ENCODE results near the gene FOXL1. TPM values are rescaled to one million over a fixed set of nuclear protein-coding genes. Genes with fewer than 3 reads are reported as not detected.

The FOXL1 gene
- total RNA-seq, result 0.64 and 0.68 TPM in 2 replicates

DNA sequence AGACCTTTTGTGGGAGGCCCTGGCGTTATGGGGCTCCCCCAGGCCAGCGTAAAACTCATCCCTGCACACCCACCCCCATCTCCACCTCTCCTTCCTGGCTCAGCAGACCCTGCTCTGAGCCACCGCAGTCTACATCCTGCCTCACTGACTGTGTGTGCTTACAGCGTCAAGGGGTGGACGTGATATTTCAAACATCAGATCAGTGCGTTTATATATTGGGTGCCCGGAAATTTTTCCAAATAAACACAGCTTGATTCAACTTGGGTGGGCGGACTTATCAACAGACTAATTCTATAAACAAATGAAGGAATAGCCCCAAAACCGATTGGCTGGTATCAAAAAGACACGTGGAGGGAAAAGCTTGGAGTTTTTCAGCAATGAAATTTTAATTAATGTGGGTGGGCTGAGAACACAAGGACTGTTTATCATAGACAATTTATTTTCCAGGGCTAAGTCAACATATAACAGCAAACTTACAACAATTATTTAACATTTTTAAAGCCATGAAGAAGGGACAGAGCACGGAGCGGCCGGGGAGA, at the start of gene FOXL1:
TSS of gene FOXL1 (plus strand) at position 489 of the 539 bp plus-strand sequence. CDS start 175 bp downstream, outside the sequence.

DNA sequence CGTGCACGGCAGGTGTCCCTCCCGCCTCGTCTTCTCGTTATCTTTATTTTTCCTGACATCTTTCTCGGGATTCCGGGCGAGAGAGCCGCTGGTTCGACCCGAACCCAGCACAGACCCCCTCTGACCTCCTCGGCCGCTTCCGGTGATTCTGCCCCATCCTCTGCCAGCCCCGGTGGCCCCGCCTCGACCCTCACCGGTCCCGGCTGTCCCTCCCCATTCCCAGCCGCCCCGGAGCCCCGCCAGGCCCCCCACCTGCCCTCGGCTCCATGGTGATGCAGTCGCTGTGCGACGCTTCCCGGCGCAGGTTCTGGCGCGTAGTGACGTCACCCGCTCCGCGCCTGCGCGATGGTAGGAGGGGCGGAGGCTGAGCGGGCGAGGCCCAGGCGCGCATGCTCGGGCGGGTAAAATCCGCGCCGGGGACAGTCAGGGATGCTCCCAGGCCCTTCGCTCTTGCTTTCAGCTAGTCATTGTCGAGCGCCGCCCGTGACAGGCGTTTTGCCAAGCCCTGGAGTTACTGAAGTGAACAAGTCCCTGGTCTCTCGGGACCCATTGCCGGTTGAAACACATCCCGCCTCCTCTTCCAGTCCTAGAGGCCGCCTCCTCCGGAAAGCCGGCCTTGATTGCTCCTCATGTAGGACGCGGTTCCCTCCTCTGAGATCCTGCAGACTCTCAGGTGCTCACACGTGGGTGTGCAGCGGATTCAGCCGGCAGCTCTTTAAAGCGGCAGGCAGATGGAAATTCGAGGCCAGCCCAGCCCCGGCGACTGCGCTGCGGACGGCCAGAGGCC, 23.2 kb upstream of the FOXL1 start, which contains the start of gene MTHFSD:
TSS of gene MTHFSD (minus strand) at position 319 of the 787 bp plus-strand sequence. CDS start at position 268, 51 bp downstream.

GRCh38 chr16:86566601-86566965, 11.8 kb upstream of the FOXL1 start, which contains the start of gene FOXC2:
Gene FOXC2, plus strand, starts transcription at chr16:86566829. Its CDS starts 507 bp downstream, at chr16:86567336.

Other genes starting within 250 kb of the FOXL1 start
- gene FOXF1, start 68.0 kb upstream of the FOXL1 start, total RNA-seq, result not detected in 2 replicates
- 13.0 and 20.2 TPM in 2 replicates for gene MTHFSD, start 23.3 kb upstream of the FOXL1 start, total RNA-seq
- under 0.01 and 0.78 TPM in 2 replicates for gene FOXC2, start 11.7 kb upstream of the FOXL1 start, total RNA-seq

Data from nasal cavity respiratory epithelium epithelial cell of viscerocranial mucosa (primary cell).